NCI-H526 (cell line): ENCODE data around the gene CSNK1G3.

Experiments
- DNase-seq, 2 experiments: peaks; one replicate each; lab custom pipeline; 2025; lab: John Stamatoyannopoulos, UW

The CSNK1G3 gene

DNA sequence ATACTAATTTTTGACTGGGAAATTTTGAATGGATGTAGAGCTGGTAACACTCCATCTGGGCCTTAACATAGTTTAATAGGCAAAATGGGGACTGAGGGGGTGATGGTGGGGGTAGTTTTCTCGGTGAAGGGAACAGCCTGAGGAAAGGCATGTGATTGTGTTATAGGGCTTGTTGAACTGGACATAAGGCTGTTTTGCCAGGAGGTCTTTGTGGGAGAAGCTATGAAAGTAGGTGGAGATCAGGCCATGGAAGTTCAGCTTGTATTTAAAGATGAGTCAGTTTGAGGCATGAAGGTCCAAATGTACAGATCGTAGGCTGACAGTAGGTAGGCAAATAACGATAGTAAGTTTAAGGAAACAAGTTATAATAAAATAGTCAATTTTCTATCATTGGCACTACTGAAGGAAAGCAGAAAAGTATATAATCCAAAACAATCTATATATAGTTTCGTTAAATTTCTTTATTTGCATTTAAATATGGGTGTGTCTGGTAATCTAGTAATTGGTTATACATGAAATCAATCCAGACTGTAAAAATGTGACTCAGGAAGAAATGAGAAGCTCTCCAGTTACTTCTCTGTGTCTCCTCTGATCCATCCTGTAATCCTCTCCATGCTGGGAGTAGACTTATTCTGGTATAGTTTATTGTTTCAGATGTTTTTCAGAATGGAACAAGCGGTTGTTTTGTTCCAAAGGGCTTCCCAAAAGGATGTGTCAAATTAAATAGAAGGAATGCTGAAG is 2.8 kb downstream of the CSNK1G3 start:
- DNase-seq: no peak

DNA sequence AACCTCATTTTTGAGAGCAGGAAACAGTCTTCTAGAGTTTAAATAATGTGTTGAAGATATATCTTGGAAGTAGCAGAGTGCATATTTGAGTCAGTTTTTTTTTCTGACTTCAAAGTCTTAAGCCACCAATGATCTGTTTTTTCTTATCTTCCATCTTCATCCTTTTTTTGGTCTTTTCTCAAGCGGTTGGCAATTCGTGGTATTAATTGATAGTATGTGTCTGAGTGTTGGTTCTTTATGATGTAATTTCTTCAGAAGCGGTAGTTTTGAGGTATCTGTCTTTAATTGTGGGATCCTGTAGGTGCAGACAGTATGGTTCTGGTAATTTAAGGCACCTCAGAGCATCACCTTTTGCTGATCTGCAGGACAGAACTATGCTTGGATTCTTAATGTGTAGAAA is 3.9 kb downstream of the CSNK1G3 start:
- no peak for DNase-seq

DNA sequence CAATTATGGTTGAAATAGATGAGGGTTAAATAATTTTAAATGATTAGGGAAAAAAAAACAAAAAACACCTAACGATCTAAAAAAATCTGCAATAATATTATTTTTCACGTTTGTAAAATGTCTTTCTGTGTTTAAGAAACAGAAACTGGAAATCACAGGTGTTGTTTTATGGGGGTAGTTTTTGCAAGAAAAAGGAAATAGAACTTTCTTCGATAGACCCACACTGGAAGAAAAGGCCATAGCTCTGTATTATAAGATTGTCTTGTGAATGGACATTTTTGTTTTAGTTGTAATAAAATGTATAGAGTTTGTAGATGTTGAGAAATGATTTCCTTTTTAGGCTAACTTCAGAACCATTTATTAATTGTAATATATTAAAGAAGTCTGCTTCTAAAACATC is 5.5 kb downstream of the CSNK1G3 start:
- DNase-seq: no peak

DNA sequence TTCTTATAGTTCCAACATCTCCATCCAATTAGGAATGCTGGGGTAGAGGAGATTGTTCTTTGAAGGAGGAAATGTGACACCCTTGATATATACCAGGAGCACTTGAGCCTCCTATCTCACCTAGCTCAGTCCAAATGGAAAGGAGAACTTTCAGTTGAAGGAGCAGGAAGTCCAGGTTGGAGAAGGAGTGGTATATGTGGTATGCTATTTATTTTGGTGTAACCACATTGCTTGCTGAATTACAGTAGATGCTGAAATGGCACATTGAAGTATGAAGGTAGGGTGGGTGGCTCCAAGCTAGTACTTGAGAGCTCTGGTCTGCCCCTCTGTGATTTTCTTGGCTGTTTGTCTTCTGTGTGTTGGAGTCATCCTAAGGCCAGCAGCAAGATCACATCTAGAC is 6.1 kb downstream of the CSNK1G3 start:
- no peak for DNase-seq

DNA sequence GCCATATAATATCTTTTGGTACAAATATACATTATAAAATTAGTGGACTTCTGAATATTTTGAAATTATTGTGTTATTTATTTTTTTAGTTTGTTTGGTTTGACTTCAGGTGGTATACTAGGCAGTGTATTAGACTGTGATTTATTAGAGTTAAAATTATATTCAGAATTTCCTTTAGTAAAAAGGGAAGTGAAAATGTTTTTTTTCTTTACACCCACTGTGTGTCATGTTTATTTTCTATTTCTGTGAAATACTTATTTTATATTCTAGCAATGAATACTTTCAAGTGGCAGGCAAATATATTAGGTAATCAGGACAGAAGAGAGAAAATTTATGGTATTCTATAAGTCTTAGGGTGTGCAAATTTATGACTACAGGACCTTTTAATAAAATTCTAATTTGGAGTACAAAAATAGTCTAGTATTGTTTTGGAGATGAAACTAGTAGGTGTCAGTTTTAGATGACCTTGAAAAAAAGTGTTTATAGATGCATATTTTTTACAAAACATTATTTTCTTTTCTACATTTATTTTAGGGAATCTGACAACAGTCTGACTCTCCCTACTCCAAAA is 8.8 kb downstream of the CSNK1G3 start:
- DNase-seq: no peak

DNA sequence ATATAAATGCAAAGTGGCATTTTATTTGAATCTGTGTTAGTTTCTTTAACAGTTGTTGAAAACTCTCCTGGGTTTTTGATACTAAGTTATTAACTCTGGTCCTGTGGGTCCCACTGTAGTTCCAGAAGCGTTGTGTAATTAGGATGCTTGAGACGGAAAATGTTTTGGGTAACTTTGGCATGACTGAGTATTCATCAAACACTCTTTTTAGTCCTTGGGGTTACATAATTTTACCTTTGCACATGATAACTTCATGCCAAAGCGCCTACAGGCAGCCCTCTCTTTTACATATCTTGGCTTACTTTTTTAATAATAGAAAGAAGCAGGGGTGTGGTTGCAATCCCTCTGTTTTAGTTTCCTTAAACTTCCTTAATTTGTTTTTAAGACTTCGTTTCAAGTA is 12.2 kb downstream of the CSNK1G3 start:
- DNase-seq: no peak

DNA sequence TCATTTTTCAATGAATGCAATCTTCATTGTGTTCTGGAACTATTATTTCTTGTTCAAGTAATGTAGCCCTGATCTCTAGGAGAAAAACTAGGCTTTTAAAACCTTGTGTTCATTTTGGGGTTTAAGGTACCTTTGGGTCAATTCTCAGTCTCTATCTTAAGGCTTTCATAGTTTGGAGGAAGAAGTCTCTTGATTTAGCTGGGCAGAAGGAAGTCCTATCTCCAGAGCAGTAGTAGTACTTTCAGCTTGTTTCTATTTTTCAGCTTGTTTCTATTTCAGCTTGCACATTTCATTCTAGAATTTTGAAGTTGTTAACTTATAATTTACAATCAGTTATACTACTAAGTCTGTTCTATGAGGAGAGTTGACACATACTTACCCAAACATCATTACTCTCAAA is 15.2 kb downstream of the CSNK1G3 start:
- no peak for DNase-seq

DNA sequence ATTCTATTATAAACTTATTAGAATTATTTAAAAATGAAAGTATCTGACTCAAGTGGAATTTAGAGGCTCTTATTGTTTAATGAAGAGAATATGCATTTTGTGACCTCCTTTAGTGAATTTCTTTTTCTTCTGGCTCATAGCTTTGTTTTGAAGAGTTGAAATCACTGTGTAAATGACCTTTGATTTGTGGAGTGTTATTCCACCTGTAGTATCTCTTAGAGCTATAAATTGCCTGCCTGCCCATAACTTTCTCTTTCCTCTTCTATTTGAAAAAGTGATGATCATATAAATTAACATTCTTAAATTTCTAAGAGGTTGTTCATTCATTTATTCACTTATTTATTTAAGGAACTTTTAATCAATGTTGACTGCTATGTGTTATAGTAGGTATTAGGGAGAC is 16.1 kb downstream of the CSNK1G3 start:
- no peak for DNase-seq

DNA sequence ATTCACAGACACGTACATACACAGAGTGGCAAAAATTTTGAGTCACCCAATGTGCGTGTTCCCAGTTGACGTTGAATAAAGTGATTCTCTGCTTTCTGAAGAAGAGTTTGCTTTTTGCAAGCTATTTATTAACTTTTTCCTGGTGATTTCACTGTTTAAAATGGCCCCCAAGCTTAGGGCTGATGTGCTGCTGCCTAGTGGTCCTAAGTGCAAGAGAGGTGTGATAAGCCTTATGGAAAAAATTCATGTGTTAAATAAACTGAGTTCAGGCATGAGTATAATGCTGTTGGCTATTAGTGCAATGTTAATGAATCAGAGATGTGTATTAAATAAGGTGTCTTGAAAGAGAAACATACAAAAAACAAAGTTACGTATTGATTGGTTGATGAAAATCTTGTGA is 16.9 kb downstream of the CSNK1G3 start:
- DNase-seq: no peak

DNA sequence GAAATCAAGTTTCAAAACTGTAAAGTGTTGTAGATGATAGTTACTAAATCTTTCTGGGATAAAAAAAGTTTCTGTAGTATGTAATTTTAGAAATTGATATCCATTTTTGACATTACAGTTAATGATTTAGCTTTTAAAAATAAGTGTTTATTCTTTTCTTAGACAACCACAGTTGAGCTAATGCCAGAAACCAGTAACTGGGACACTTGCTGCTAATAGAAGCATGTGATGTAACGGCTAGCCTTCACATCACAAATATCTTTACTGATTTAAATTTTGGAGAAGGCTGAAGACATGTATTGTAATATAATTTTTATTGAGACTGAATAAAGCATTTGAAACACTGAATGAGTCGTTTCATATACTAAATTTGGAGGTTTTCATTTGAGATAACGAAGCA is 18.8 kb downstream of the CSNK1G3 start:
- no peak for DNase-seq

DNA sequence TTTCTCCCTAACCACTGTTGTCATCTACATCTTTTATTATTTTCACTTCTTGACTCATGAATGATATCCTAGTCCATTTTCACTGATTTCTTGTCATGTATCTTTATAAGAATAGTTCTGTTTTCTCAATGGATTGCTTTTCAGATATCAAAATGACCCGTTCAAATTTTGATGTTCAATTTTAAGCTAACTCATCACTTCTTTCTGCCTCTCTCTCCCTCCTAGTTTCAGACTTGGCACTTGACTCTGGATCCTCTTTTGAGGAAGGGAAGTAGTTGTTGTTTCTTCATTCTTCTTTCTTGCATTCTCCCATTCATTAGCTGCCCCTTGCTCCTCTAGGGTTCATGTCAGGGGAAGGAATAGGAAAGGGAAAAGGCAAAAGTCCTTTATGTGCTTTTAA is 23.7 kb downstream of the CSNK1G3 start:
- no peak for DNase-seq

DNA sequence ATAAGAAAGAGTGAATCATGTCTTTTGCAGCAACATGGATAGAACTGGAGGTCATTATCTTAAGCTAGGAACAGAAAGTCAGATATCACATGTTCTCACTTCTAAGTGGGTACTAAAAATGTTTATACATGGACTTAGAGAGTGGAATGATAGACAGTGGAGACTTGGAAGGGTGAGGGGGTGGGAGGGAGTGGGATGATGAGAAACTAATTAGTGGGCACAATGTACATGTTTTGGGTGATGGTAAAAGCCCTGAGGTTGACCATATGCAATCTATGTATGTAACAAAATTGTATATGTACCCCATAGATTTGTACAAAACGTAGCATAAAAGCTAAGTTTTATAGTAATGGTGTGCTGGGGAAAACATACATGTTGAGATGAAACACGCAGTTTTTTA is 25.3 kb downstream of the CSNK1G3 start:
- no peak for DNase-seq

DNA sequence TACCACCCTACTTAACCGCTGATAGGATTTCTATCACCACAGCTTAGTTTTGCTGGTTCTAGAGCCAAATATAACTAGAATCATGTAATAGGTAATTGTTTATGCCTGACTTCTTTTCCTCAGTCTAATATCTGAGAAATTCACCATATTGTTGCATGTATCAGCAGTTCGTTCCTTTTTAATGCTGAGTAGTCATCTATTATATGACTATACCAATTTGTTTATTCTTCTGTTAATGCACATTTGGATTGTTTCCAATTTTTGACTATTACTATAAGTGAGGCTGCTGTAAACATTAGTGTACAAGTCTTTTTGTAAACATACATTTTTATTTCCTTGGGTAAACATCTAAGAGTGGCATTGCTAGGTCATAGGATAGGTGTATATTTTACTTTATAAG is 25.9 kb downstream of the CSNK1G3 start:
- DNase-seq: no peak

DNA sequence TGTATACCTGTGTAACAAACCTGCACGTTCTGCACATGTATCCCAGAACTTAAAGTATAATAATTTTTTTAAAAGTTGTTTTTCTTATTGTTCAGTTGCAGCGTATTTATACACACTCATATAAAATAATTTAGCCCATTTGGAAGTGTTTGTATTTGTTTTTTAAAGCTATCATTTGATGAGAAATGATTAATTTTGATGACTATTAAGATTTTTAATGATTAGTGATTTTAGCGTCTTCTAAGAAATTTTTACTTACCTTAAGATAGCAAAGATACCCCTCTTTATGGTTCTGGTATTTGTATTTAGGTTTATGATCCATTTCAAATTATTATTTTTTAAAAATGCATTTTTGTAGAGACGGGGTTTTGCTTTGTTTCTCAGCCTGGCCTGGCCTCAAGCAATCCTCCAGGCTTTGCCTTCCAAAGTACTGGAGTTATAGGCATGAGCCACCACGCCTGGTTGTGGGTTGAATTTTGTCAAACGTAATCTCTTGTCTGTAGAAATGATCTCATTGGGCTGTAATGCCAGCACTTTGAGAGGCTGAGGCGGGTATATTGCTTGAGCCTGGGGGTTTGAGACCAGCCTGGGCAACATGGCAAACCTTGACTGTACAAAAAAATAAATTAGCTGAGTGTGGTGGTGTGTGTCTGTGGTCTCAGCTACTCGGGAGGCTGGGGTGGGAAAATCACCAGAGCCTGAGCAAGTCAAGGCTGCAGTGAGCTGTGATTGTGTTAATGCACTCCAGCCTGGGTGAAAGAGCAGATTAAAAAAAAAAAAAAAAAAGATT is 26.9 kb downstream of the CSNK1G3 start:
- no peak for DNase-seq

DNA sequence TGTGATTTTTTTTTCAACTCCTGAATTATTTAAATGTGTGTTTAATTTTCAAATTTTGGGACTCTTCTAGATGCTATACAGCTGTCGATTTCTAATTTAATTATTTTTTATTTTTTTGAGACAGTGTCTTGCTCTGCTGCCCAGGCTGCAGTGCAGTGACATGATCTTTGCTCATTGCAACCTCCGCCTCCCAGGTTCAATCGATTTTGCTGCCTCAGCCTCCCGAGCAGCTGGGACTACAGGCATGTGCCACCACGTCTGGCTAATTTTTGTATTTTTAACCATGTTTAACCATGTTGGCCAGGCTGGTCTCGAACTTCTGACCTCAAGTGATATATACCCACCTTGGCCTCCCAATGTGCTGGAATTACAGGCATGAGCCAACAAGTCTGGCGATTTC is 28.6 kb downstream of the CSNK1G3 start:
- DNase-seq: no peak

DNA sequence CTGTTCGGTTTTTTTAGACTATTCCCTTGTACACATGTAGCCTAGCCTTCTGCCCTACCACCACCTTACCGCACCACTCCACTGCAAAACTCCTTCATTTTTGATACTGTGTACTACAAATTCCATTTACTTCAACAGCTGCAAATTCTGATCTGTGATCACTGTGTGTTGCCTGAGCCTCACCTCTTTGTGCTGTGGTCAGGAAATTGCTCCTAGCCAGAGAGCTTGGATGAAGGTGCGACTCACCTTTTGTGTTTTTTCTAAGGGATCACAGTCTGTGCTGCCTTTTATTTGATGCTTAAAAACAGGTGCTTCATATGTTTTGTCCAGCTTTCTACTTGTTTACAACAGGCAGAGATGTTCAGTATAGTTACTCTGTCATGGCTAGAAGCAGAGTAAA is 31.5 kb downstream of the CSNK1G3 start:
- no peak for DNase-seq

DNA sequence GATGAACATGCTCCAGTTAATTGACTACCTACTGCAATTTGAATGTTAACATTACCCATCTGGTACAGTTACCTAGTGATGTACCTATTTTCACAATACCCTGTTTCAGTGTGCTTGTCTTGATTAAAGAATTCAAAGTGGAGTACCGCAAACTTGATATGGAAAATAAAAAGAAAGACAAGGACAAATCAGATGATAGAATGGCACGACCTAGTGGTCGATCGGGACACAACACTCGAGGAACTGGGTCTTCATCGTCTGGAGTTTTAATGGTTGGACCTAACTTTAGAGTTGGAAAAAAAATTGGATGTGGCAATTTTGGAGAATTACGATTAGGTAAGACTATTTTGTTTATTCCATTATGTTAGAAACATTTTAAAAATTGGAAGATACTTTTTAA is 33.5 kb downstream of the CSNK1G3 start:
- no peak for DNase-seq

DNA sequence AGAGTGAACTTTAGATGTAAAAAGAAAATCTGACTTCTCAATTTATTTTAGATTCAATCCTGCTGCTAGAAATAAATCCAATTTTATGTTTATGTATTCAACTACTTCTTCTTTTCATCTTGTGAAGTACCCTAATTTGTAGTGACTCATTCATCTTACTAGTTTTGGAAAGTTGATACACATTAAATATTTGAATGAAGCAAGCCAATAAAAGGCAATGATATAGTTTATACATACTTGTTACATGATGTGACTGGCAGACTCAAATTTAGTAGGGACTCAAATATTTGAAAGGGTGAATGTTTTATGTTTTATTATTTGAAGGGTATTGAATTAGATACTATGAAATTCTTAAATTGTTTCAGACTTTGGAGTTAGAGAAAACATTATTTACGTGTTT is 34.7 kb downstream of the CSNK1G3 start:
- no peak for DNase-seq

DNA sequence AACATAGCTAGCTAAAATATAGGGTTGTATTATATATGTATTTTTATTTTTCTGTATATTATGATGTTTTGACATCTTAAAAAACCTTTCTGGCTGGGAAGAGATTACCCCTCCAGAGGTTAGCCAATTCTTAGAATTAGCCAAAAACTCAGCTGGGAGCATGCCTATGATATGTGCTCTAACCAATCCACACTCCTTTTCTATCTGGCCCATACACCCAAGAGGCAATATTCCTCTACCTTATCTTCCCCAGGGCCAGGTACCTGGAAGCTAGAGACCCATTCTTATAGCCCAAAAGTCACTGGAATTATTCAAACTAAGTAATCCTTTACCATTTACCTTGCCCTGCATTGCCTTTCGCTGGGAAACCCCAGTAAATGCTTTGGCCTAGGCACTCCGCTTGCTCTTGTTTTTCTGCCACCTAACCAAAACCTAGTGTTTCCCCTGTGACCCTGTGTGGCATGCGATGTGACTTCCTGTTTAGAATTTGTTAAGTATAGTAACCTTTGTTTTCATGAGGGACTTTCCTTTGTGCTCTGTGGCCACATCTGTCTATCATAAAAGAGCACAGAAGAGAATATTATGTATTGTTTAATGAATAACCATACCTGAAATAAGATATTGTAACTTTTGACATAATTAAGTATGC is 37.4 kb downstream of the CSNK1G3 start:
- no peak for DNase-seq

DNA sequence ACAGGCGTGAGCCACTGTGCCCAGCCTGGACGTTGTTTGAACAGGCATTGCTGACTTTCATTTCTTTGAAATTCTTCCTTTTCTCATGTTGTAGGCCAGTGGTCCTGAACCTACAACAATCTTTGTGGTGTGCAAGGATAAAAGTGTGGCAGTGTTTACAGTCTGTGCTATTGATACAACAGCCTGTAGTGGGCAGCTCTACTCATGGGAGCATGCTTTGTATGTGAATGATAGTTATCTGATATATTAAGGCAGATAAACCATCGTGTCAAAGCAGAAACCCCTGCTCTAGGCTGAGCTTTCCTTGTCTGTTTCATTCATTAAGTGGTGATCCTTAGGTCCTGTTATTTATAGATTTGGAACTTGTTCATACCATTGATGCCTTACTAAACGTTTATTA is 42.6 kb downstream of the CSNK1G3 start:
- DNase-seq: no peak

DNA sequence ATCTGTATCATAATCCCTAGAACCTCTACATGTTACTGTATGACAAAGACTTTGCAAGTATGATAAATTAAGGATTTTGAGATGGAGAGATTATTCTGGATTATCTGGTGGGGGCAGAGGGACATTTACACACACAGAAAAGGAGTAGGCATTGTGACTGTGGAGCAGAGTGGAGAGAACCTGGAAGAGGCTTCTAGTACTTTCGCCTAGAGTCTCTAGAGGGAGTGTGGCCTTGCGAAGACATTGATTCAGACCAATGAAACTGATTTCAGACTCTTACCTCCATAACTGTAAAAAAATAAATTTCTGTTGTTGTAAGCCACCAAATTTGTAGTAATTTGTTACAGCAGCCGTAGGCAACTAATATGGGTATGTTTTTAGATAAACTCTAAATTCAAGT is 45.9 kb downstream of the CSNK1G3 start:
- DNase-seq: no peak

DNA sequence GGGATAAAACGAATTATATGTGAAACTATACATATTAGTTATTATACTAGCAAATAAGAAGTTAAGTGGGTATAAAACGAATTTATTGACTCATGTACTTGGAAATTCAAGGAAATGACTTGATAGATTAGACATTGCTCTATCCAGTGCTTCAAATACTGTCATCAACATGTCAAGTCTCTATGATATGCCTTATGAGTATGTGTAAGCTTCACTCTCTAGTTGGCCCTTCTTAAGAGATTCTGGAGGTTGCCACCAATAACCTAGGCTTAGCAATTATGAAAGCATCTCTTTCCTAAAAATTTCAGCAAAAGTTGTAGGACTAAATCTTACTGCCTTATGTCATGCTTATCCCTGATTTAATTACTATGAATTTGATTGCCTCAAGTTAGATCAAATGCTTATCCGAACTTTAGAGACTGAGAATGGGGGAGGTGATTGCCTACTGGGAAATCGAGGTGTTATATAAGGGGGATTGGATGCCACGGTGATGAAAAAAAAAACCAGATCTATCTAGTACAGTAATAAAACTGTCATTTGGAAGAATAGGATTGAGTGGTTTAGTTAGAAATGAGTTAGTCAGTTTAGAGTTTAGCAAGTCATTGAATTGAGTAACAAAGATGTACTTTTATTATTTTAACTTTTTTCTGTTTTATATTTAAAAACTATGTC is 46.9 kb downstream of the CSNK1G3 start:
- DNase-seq: no peak

DNA sequence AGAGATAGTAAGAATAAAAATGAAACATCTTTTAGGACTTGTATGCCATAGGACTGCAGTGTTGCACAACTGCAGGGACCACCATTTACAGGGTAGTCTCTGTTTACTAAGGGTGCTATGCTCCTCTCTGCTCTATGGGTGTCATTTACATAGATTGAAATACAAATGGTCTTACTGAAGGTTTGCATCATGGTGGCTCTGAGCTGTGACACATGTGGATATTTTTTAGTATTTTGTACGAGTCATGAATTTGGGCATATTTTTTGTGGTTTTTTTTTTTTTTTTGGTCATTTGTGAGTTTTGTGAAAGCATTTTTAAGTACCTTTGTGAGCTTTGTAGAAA is 47.4 kb downstream of the CSNK1G3 start:
- DNase-seq: no peak
